Astrocyte (in vitro differentiated cells and primary cell): Measurements from ENCODE around the gene CALY. TPM values are rescaled to one million over a fixed set of nuclear protein-coding genes. Genes with fewer than 3 reads are reported as not detected.

ENCODE experiments used
- DNase-seq: peaks from one replicate; pipeline ENCODE4 v3.0.0-alpha.2; 2010; ENCODE audit warnings: low read depth
- FAIRE-seq: peaks from 2 replicates; lab custom pipeline; 2011; peaks lifted over from hg19 to GRCh38; lab: Jason Lieb, UNC
- H2AFZ ChIP-seq: 2 replicates; pipeline ENCODE4 v1.6.0; 2012; ENCODE audit warnings: low read depth, low read length, inconsistent platforms
- H3K27ac ChIP-seq: 2 replicates; pipeline ENCODE4 v1.5.1; 2011; ENCODE audit warnings: low read depth, low read length, inconsistent platforms
- H3K27me3 ChIP-seq: 2 replicates; pipeline ENCODE4 v1.6.0; 2011; ENCODE audit warnings: low read length, inconsistent platforms; ENCODE audit not compliant: insufficient read depth
- H3K36me3 ChIP-seq: 2 replicates; pipeline ENCODE4 v1.5.1; 2011; ENCODE audit warnings: low read length, inconsistent platforms; ENCODE audit not compliant: insufficient read depth
- H3K4me1 ChIP-seq: 2 replicates; pipeline ENCODE4 v1.5.1; 2011; ENCODE audit warnings: low read length, inconsistent platforms; ENCODE audit not compliant: insufficient read depth
- H3K4me2 ChIP-seq: 2 replicates; pipeline ENCODE4 v1.6.0; 2012; ENCODE audit warnings: low read length, inconsistent platforms
- H3K4me3 ChIP-seq: 2 replicates; pipeline ENCODE4 v1.5.1; 2011; ENCODE audit warnings: low read depth, mild to moderate bottlenecking, low read length, inconsistent platforms; ENCODE audit not compliant: insufficient read depth
- H3K79me2 ChIP-seq: 2 replicates; pipeline ENCODE4 v1.6.0; 2012; ENCODE audit warnings: mild to moderate bottlenecking, low read length, inconsistent platforms; ENCODE audit not compliant: insufficient read depth
- H3K9ac ChIP-seq: 2 replicates; pipeline ENCODE4 v1.6.0; 2012; ENCODE audit warnings: mild to moderate bottlenecking, low read length, inconsistent platforms
- H3K9me3 ChIP-seq: 2 replicates; pipeline ENCODE4 v1.5.1; 2012; ENCODE audit warnings: low read depth, mild to moderate bottlenecking, low read length, inconsistent platforms; ENCODE audit not compliant: insufficient read depth
- H4K20me1 ChIP-seq: 2 replicates; pipeline ENCODE4 v1.6.0; 2012; ENCODE audit warnings: low read length, inconsistent platforms; ENCODE audit not compliant: insufficient read depth
- H3K27ac Mint-ChIP-seq: one replicate; pipeline ENCODE4 v1.8.0; 2021; ENCODE audit warnings: mild to moderate bottlenecking, mixed read lengths; ENCODE audit not compliant: unreplicated experiment
- H3K27me3 Mint-ChIP-seq: one replicate; pipeline ENCODE4 v1.8.0; 2021; ENCODE audit warnings: low read depth, mixed read lengths; ENCODE audit not compliant: unreplicated experiment
- H3K36me3 Mint-ChIP-seq: one replicate; pipeline ENCODE4 v1.8.0; 2021; ENCODE audit warnings: low read depth, mixed read lengths; ENCODE audit not compliant: unreplicated experiment
- H3K4me1 Mint-ChIP-seq: one replicate; pipeline ENCODE4 v1.8.0; 2021; ENCODE audit warnings: low read depth, mixed read lengths; ENCODE audit not compliant: unreplicated experiment
- H3K4me3 Mint-ChIP-seq: one replicate; pipeline ENCODE4 v1.8.0; 2021; ENCODE audit warnings: mild to moderate bottlenecking, moderate library complexity, mixed read lengths; ENCODE audit not compliant: unreplicated experiment
- H3K9me3 Mint-ChIP-seq: one replicate; pipeline ENCODE4 v1.8.0; 2021; ENCODE audit warnings: mild to moderate bottlenecking, mixed read lengths; ENCODE audit not compliant: unreplicated experiment
- CTCF ChIP-seq: IDR thresholded peaks from 2 replicates; pipeline ENCODE4 v1.5.1; 2011; ENCODE audit warnings: low read depth, mild to moderate bottlenecking, inconsistent platforms, low read length, moderate library complexity; ENCODE audit not compliant: insufficient read depth
- EZH2 ChIP-seq: IDR thresholded peaks from 2 replicates; pipeline ENCODE4 v1.6.1; 2012; ENCODE audit warnings: mild to moderate bottlenecking, low read length, inconsistent platforms; ENCODE audit not compliant: insufficient read depth
- total RNA-seq: library from RNA; stranded (reverse); gene quantifications from 2 replicates; pipeline ENCODE4 v1.2.1, GENCODE V29; 2021

CALY gene
- total RNA-seq, 1 donor from 2014 or later: 1.1 TPM

DNA sequence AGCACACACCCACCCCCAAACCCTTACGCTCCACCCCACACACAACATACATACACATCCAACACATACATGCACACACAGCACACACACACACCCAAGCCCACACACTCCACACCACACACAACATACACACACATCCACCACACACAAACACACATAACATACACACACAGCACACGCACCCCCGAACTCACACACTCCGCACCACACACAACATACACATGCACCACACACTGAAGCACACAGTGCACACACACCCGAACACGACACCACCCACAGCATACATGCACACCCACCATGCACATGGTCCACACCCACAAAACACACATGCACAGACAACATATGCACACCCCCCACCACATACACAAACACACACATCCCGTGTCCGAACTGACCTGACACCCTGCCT is 12.5 kb upstream of the CALY start:
- no peaks in the 10 kb centered on the region for H3K4me1 ChIP-seq
- H3K9ac ChIP-seq: no peak overlapping the region
- Mint-ChIP-seq H3K27me3 (no peaks in the 10 kb centered on the region), H3K9me3 (peaks cover 2% of the 10 kb centered on the region), H3K36me3 (peaks cover 2% of the 10 kb centered on the region), H3K27ac (no peak overlapping the region), H3K4me3 (no peak overlapping the region), H3K4me1 (no peaks in the 10 kb centered on the region)
- no peak overlapping the region for H2AFZ ChIP-seq
- no peaks in the 10 kb centered on the region for H4K20me1 ChIP-seq
- H3K27ac ChIP-seq: no peak overlapping the region
- H3K27me3 ChIP-seq: peaks cover 5% of the 10 kb centered on the region
- TF ChIP-seq CTCF (no peak), EZH2 (no peak)
- H3K79me2 ChIP-seq: no peaks in the 10 kb centered on the region
- H3K4me2 ChIP-seq: no peak overlapping the region
- no peak overlapping the region for H3K4me3 ChIP-seq
- H3K36me3 ChIP-seq: no peaks in the 10 kb centered on the region
- DNase-seq (no peak), FAIRE-seq (no peak)
- no peaks in the 10 kb centered on the region for H3K9me3 ChIP-seq

GRCh38 chr10:133347710-133348517 is 11.2 kb upstream of the CALY start:
- DNase-seq (no peak), FAIRE-seq (no peak)
- Histone ChIP-seq H3K4me1 (no peaks in the 10 kb centered on the region), H2AFZ (no peak overlapping the region), H3K4me3 (no peak overlapping the region), H3K36me3 (no peaks in the 10 kb centered on the region), H4K20me1 (no peaks in the 10 kb centered on the region), H3K27me3 (peaks cover 5% of the 10 kb centered on the region), H3K79me2 (no peaks in the 10 kb centered on the region), H3K9me3 (no peaks in the 10 kb centered on the region), H3K27ac (no peak overlapping the region), H3K4me2 (no peak overlapping the region), H3K9ac (no peak overlapping the region)
- no peaks in the 10 kb centered on the region for H3K27me3 Mint-ChIP-seq
- H3K27ac Mint-ChIP-seq: no peak overlapping the region
- H3K9me3 Mint-ChIP-seq: peaks cover 2% of the 10 kb centered on the region
- no peak overlapping the region for H3K4me3 Mint-ChIP-seq
- H3K36me3 Mint-ChIP-seq: peaks cover 2% of the 10 kb centered on the region
- peaks cover 7% of the 10 kb centered on the region for H3K4me1 Mint-ChIP-seq
- TF ChIP-seq EZH2 (no peak), CTCF (no peak)

DNA sequence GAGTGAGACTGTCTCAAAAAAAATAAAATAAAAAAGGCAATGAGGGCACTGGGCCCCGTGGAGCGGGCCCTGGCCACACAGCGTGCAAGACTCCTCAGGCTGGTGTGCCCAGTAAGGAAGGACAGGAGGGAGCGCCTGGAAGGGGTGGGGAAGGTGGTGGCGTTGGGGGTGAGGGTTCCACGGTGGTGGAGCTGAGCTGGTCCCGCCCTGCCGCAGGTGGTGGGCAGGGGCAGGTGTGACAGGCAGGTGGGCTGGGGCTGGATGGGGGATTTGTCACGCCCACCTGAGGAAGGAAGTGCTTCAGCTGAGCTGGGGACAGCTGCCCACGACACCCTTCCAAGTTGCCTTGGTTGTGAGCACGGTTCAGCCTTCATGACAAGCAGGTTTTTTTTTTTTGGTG is 9.7 kb upstream of the CALY start:
- H3K4me1 Mint-ChIP-seq: peaks cover 8% of the 10 kb centered on the region
- DNase-seq (no peak), FAIRE-seq (no peak)
- Histone ChIP-seq H3K27me3 (peaks cover 5% of the 10 kb centered on the region), H3K27ac (no peak overlapping the region), H3K36me3 (no peaks in the 10 kb centered on the region), H4K20me1 (no peaks in the 10 kb centered on the region), H3K9ac (no peak overlapping the region), H3K79me2 (no peaks in the 10 kb centered on the region), H2AFZ (no peak overlapping the region), H3K4me2 (no peak overlapping the region), H3K4me1 (no peaks in the 10 kb centered on the region), H3K9me3 (no peaks in the 10 kb centered on the region), H3K4me3 (no peak overlapping the region)
- H3K9me3 Mint-ChIP-seq: peaks cover 2% of the 10 kb centered on the region
- TF ChIP-seq CTCF (no peak), EZH2 (no peak)
- peaks cover 2% of the 10 kb centered on the region for H3K36me3 Mint-ChIP-seq
- H3K27me3 Mint-ChIP-seq: peaks cover 5% of the 10 kb centered on the region
- no peak overlapping the region for H3K4me3 Mint-ChIP-seq
- H3K27ac Mint-ChIP-seq: no peak overlapping the region
